ENCODE results near the gene SACS. TPM values are rescaled to one million over a fixed set of nuclear protein-coding genes. Genes with fewer than 3 reads are reported as not detected.

The SACS gene
- total RNA-seq, 2 donors from 2014 or later: 36.8 to 47.6 TPM

DNA sequence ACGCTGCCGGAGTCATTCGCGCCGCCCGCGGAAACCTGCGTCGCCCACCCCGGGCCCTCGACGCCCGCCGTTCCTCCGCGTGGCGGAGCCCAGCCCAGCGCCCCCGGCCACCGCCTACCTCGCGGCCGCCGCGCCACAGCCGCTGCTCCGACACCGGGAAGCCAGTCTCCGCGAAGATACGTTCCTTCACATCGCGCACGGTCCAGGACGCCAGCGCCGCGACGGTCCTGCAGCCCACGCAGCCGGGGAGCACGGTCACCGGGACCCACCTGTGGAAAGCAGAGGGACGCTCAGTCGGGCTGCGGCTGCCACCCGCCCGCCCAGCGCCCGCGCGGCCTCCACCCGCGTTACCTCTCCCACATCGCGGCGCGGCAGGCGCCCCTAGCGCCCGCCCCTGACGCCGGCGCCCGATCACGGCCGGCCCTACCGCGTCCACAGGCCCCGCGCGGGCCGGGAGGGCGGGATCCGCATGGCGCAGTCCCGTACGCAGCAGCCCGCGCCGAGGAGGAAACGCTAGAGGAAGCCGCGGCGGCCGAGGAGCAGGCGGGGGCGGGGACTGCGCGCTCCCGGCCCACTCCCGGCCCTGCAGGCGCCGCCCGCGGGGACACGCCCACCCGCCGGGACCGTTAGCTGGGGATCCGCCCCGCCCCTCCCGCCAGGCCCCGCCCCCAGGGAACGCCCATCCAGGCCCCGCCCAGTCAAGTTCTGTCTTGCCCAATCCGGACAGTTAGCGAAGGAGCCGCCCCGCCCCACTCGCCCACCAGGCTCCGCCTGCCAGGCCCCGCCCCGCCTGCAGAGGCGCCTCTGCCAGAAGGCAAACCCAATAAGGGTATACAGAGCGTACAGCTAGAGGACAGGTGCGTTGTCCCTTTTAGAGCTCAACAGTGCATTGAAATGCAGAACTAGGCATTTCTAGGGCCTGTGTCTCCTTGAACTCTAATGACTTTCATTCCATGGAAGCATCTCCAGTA, 58.2 kb downstream of the SACS start:
- H3K4me1 ChIP-seq (ENCODE audit: control insufficient read depth in 1 of 2, low read depth in 2 of 2): peaks cover 26 to 63% of the 10 kb centered on the region in 2 donors
- peaks cover 8% of the 10 kb centered on the region for H3K36me3 ChIP-seq
- no peaks in the 10 kb centered on the region for H3K27me3 ChIP-seq (replicated peaks; ENCODE audit: insufficient read depth)
- TF ChIP-seq, protein P1, sequence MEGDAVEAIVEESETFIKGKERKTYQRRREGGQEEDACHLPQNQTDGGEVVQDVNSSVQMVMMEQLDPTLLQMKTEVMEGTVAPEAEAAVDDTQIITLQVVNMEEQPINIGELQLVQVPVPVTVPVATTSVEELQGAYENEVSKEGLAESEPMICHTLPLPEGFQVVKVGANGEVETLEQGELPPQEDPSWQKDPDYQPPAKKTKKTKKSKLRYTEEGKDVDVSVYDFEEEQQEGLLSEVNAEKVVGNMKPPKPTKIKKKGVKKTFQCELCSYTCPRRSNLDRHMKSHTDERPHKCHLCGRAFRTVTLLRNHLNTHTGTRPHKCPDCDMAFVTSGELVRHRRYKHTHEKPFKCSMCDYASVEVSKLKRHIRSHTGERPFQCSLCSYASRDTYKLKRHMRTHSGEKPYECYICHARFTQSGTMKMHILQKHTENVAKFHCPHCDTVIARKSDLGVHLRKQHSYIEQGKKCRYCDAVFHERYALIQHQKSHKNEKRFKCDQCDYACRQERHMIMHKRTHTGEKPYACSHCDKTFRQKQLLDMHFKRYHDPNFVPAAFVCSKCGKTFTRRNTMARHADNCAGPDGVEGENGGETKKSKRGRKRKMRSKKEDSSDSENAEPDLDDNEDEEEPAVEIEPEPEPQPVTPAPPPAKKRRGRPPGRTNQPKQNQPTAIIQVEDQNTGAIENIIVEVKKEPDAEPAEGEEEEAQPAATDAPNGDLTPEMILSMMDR (IDR thresholded peaks at IDR 0.05): peak; percentile 19
- DNase-seq (ENCODE audit: low spot score) (peak; percentile 73), ATAC-seq (ENCODE audit: insufficient number of reproducible peaks, low FRiP score, low read depth) (peak; percentile 53)
- H3K4me3 ChIP-seq: peak overlapping the region; percentile 85
- peak overlapping the region; percentile 89 to 93 for H3K27ac ChIP-seq
- H3K9me3 ChIP-seq: no peaks in the 10 kb centered on the region

DNA sequence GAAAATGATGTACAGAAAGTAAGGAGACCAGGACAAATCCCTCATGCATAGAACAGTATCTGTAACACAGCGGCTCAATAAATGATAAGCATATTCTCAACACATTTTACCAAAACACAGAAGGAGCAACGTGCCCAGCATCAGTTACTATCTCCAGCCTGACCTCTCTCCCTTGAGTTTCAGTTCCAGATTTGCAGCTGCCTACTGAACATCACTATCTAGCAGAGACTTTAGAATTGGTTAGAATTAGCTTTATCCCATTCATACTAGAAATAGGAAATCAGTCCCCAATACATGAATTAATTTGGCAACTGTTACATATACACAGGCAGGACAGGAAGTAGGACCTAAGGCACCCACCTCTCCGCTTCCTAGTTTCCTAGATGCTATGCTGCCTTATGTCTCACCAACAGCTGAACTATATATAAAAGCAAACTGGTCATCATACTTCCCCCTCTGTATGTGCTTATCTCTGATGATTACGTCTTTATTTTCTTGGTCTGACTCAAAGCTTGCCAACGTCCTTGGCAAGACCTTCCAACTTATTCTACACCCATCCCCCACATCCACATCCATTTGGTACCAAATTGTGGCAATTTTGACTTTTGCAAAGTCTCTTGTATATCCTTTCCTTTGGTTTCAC, 61.1 kb downstream of the SACS start:
- peak overlapping the region; percentile 85 for H3K4me3 ChIP-seq
- no peak overlapping the region for H3K27ac ChIP-seq
- H3K36me3 ChIP-seq: peaks cover 25% of the 10 kb centered on the region
- peaks cover 14 to 47% of the 10 kb centered on the region in 2 donors for H3K4me1 ChIP-seq (ENCODE audit: control insufficient read depth in 1 of 2, low read depth in 2 of 2)
- no peak for ATAC-seq (ENCODE audit: insufficient number of reproducible peaks, low FRiP score, low read depth)
- H3K9me3 ChIP-seq: no peaks in the 10 kb centered on the region
- TF ChIP-seq, protein P1 (IDR thresholded peaks at IDR 0.05): no peak
- no peaks in the 10 kb centered on the region for H3K27me3 ChIP-seq (replicated peaks; ENCODE audit: insufficient read depth)
- no peak for DNase-seq (ENCODE audit: low spot score)

DNA sequence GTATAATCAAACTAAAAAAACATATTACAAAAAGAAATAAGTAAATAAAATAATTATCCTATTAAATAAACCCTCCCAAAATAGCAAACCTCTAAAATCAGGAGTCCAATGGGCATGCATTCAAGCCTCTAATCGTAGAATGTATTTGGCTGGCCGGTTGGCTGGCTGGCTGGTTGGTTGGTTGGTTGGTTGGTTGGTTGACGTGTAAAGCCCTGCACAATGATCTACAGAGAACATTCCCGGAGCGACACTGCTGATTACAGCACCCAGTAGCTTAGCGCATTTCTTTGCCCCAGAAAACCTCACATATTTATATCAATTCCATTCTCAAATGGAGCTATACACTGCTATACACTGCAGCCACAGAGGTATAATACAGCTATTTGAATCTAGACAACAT, 65.6 kb downstream of the SACS start:
- H3K36me3 ChIP-seq: peaks cover 52% of the 10 kb centered on the region
- DNase-seq (ENCODE audit: low spot score): no peak
- H3K27me3 ChIP-seq (replicated peaks; ENCODE audit: insufficient read depth): no peaks in the 10 kb centered on the region
- H3K4me1 ChIP-seq (ENCODE audit: control insufficient read depth in 1 of 2, low read depth in 2 of 2): peaks cover 9 to 15% of the 10 kb centered on the region in 2 donors
- H3K9me3 ChIP-seq: no peaks in the 10 kb centered on the region
- H3K27ac ChIP-seq: no peak overlapping the region
- no peak for ATAC-seq (ENCODE audit: insufficient number of reproducible peaks, low FRiP score, low read depth)
- TF ChIP-seq, protein P1 (IDR thresholded peaks at IDR 0.05): no peak
- no peak overlapping the region for H3K4me3 ChIP-seq

DNA sequence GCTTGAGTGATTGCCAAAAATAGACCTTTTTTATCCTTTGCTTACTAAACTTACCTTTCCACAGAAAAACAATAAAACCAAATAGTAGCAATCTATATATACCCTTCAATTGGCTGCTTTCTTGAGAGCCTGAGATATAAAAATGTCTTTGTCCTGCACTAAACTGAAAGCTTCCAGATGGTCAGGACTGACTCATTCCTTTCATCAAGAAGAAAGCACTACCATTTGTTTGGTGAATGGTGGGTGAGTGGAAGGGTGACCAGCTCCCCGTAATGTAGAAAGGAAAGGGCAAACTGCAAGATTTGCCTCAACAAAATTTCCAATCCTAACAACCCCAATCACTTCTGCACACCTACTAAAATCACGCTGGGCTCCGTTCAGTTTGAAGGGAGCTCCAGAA, 67.8 kb downstream of the SACS start:
- ATAC-seq (ENCODE audit: insufficient number of reproducible peaks, low FRiP score, low read depth) (no peak), DNase-seq (ENCODE audit: low spot score) (no peak)
- Histone ChIP-seq H3K4me1 (ENCODE audit: control insufficient read depth in 1 of 2, low read depth in 2 of 2) (peaks cover 0 to 13% of the 10 kb centered on the region in 2 donors), H3K9me3 (no peaks in the 10 kb centered on the region), H3K27ac (no peak overlapping the region), H3K27me3 (replicated peaks; ENCODE audit: insufficient read depth) (no peaks in the 10 kb centered on the region), H3K4me3 (no peak overlapping the region), H3K36me3 (peaks cover 54% of the 10 kb centered on the region)
- TF ChIP-seq, protein P1 (IDR thresholded peaks at IDR 0.05): no peak

DNA sequence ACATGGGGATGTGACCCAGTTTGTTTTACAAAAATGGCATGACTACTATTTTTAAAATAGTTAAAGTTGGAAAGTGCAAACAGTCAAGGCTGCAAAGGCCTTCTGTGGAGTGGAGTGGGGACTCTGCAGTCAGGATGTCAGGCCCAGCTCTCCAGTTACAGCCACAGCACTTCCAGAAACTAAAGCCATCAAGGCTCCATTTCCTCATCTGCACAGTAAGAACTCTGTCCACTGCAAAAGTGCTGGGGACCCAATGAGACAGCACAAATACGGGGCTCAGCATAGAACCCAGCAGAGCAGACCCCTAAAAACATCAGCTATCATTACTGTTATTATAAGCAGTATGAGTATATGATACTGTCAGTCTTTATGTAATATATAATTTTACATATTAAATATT, 73.6 kb downstream of the SACS start:
- no peak for DNase-seq (ENCODE audit: low spot score)
- H3K36me3 ChIP-seq: peaks cover 45% of the 10 kb centered on the region
- H3K9me3 ChIP-seq: no peaks in the 10 kb centered on the region
- ATAC-seq (ENCODE audit: insufficient number of reproducible peaks, low FRiP score, low read depth): no peak
- H3K27me3 ChIP-seq (replicated peaks; ENCODE audit: insufficient read depth): no peaks in the 10 kb centered on the region
- peaks cover 0 to 13% of the 10 kb centered on the region in 2 donors for H3K4me1 ChIP-seq (ENCODE audit: control insufficient read depth in 1 of 2, low read depth in 2 of 2)
- no peak overlapping the region for H3K27ac ChIP-seq
- H3K4me3 ChIP-seq: no peak overlapping the region
- TF ChIP-seq, protein P1 (IDR thresholded peaks at IDR 0.05): no peak

Measured in thoracic aorta (tissue), 2 donors.